Left cardiac atrium (tissue), 4 donors: ENCODE results near the gene RABGAP1L. TPM values are rescaled to one million over a fixed set of nuclear protein-coding genes. Genes with fewer than 3 reads are reported as not detected.
"Not testable (repeated sequence)": the region's sequence is repeated elsewhere in the genome, so short reads cannot be mapped to it uniquely, and the experiment has no call there.

Source experiments
- ATAC-seq, 2 donors: fragments of 200-7000 bp; cut with Tn5 transposase; one replicate each; pipeline ENCODE4 v1.9.1; 2020; ENCODE audit warnings: mild to moderate bottlenecking in 2 of 2, moderate library complexity in 2 of 2
- DNase-seq: peaks from one replicate; pipeline ENCODE4 v3.0.0-alpha.2; 2020
- intact Hi-C, 2 donors: fragments of 100-400 bp; cut with DNase I; formaldehyde crosslinking; loops; one replicate each; pipeline versions ENCODE4 v1.14.1 to v1.15.1; 2022 to 2023
- total RNA-seq, 2 donors: library from RNA; stranded (reverse); fragmentation: NEBNext Ultra II Directional; extraction: Animal tissue kit (Norgen Biotek cat#: 25700); gene quantifications; one replicate each; pipeline ENCODE4 v1.2.1, GENCODE V29; 2021
- donor health status: DM: no; HTN: yes; CAD: no.
- donor health status: DM: no; HTN: yes; CAD: no; lungs with severe emphysema.
- donor health status: DM: yes; HTN: yes; CAD: no.
- donor health status: Dilated cardiomyopathy.

The RABGAP1L gene
- total RNA-seq, 2 donors from 2014 or later: 134 to 145 TPM

GRCh38 chr1:174991473-174991872, 832.2 kb downstream of the RABGAP1L start:
- intact Hi-C loops: no loop called here
- DNase-seq (no peak), ATAC-seq (no peak)

- DNase-seq (no peak), ATAC-seq (no peak)
- intact Hi-C loops: no loop called here
Measured at GRCh38 chr1:174995121-174995520, 835.8 kb downstream of the RABGAP1L start.

- intact Hi-C loops: no loop called here
- ATAC-seq: no peak
Measured at GRCh38 chr1:174995916-174996315, 836.6 kb downstream of the RABGAP1L start.

GRCh38 chr1:174996476-174996875, 837.2 kb downstream of the RABGAP1L start:
- intact Hi-C loops: no loop called here
- no peak for DNase-seq
- ATAC-seq: no peak

More at GRCh38 chr1:174995916-174996315, 836.6 kb downstream of the RABGAP1L start:
- no peak for DNase-seq

- intact Hi-C loops: no loop called here
- ATAC-seq (no peak), DNase-seq (no peak)
Measured at GRCh38 chr1:174997041-174997440, 837.7 kb downstream of the RABGAP1L start.

- no peak for DNase-seq
- intact Hi-C loops: no loop called here
- peak in 1 of 2 donors; percentile 0 for ATAC-seq
Measured at GRCh38 chr1:174998569-174999215, 839.4 kb downstream of the RABGAP1L start.

GRCh38 chr1:174999216-174999935, 840.1 kb downstream of the RABGAP1L start:
- ATAC-seq: peak; percentile 90 to 94
- intact Hi-C loops: no loop called here
- peak; percentile 97 for DNase-seq

- intact Hi-C loops: no loop called here
- DNase-seq (peak; percentile 66), ATAC-seq (peak; percentile 12 to 36)
Measured at GRCh38 chr1:174999936-175000696, 840.8 kb downstream of the RABGAP1L start, which contains the start of gene CACYBP. Gene CACYBP, plus strand, starts transcription at chr1:174999947. Its CDS starts 234 bp downstream, at chr1:175000181.

- DNase-seq (no peak), ATAC-seq (no peak)
- intact Hi-C loops: no loop called here
Measured at GRCh38 chr1:175000697-175001187, 841.4 kb downstream of the RABGAP1L start.

- ATAC-seq (no peak), DNase-seq (no peak)
- intact Hi-C loops: no loop called here
Measured at GRCh38 chr1:175002910-175003517, 843.7 kb downstream of the RABGAP1L start.

GRCh38 chr1:175003521-175003920, 844.2 kb downstream of the RABGAP1L start:
- DNase-seq (no peak), ATAC-seq (no peak)
- intact Hi-C loops: no loop called here

- no peak for ATAC-seq
- no peak for DNase-seq
- intact Hi-C loops: no loop called here
Measured at GRCh38 chr1:175005085-175005783, 845.9 kb downstream of the RABGAP1L start.

GRCh38 chr1:175009532-175009931, 850.2 kb downstream of the RABGAP1L start:
- ATAC-seq (no peak), DNase-seq (no peak)
- intact Hi-C loops: no loop called here

GRCh38 chr1:175013445-175013844, 854.1 kb downstream of the RABGAP1L start:
- ATAC-seq: no peak
- DNase-seq: no peak
- intact Hi-C loops: no loop called here

GRCh38 chr1:175015243-175015642, 855.9 kb downstream of the RABGAP1L start:
- intact Hi-C loops: no loop called here
- no peak for DNase-seq
- ATAC-seq: peak in 1 of 2 donors; percentile 70

- ATAC-seq: no peak
- no peak for DNase-seq
- intact Hi-C loops: no loop called here
Measured at GRCh38 chr1:175019524-175019923, 860.2 kb downstream of the RABGAP1L start.

GRCh38 chr1:175023043-175023921, 864.0 kb downstream of the RABGAP1L start, which contains the start of gene MRPS14:
Gene MRPS14, minus strand, starts transcription at chr1:175023425. Its CDS starts 17 bp downstream, at chr1:175023408.
- peak; percentile 99 to 100 for ATAC-seq
- DNase-seq: peak; percentile 97
- intact Hi-C loops: no loop called here

GRCh38 chr1:175023922-175024242, 864.6 kb downstream of the RABGAP1L start:
- DNase-seq, ATAC-seq, intact Hi-C loops: not testable (repeated sequence)
